Measurements from ENCODE around the gene SUSD1.

SUSD1 gene

DNA sequence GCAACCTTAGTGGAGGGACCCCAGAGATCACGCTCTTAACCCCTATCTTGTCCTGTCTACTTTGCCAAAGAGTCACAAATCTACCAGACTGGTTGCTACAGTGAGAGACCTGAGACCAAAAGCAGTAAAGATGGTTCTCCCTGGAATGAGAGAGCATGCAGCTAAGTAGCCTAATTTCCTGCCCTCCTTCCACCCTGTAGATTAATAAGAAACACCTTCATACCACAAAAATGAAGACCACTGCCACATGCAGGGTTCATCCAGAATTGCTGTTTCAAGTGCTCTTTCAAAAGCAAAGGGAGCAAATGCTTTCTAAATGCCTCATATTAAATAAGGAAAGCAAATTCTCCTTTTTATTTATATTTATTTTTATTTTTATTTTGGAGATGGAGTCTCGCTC, 159.4 kb downstream of the SUSD1 start:
- no peak overlapping the region for H2AFZ ChIP-seq (ENCODE audit: low read depth, low read length)
- no peak overlapping the region for H3K4me3 ChIP-seq (ENCODE audit: low read depth in 1 of 2, low read length in 2 of 2)
- no peaks in the 10 kb centered on the region for H3K79me2 ChIP-seq (ENCODE audit: insufficient read depth, low read length)
- H3K4me2 ChIP-seq (ENCODE audit: insufficient read depth, low read length) = no peak overlapping the region
- no peaks in the 10 kb centered on the region for H3K4me1 ChIP-seq (ENCODE audit: insufficient read depth, low read length)
- H3K27me3 ChIP-seq (ENCODE audit: insufficient read depth, low read length, poor library complexity) = no peaks in the 10 kb centered on the region
- no peak overlapping the region for H3K9ac ChIP-seq (ENCODE audit: low read depth, low read length)
- DNase-seq (no peak), ATAC-seq (ENCODE audit: insufficient read depth, low read depth) (no peak)
- TF ChIP-seq, protein P1, sequence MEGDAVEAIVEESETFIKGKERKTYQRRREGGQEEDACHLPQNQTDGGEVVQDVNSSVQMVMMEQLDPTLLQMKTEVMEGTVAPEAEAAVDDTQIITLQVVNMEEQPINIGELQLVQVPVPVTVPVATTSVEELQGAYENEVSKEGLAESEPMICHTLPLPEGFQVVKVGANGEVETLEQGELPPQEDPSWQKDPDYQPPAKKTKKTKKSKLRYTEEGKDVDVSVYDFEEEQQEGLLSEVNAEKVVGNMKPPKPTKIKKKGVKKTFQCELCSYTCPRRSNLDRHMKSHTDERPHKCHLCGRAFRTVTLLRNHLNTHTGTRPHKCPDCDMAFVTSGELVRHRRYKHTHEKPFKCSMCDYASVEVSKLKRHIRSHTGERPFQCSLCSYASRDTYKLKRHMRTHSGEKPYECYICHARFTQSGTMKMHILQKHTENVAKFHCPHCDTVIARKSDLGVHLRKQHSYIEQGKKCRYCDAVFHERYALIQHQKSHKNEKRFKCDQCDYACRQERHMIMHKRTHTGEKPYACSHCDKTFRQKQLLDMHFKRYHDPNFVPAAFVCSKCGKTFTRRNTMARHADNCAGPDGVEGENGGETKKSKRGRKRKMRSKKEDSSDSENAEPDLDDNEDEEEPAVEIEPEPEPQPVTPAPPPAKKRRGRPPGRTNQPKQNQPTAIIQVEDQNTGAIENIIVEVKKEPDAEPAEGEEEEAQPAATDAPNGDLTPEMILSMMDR (IDR thresholded peaks at IDR 0.05; ENCODE audit: borderline replicate concordance, extremely low read depth, low read length, poor library complexity, severe bottlenecking) = no peak
- no peak for TF ChIP-seq EZH2 (IDR thresholded peaks at IDR 0.05; ENCODE audit: borderline replicate concordance, low read depth, low read length, severe bottlenecking)
- H3K9me3 ChIP-seq (ENCODE audit: insufficient read depth, low read length, severe bottlenecking) = no peaks in the 10 kb centered on the region
- H3K27ac ChIP-seq (ENCODE audit: low read length) = no peak overlapping the region
- no peaks in the 10 kb centered on the region for H4K20me1 ChIP-seq (ENCODE audit: insufficient read depth, low read length)
- no peaks in the 10 kb centered on the region for H3K36me3 ChIP-seq (ENCODE audit: insufficient read depth, low read length)

DNA sequence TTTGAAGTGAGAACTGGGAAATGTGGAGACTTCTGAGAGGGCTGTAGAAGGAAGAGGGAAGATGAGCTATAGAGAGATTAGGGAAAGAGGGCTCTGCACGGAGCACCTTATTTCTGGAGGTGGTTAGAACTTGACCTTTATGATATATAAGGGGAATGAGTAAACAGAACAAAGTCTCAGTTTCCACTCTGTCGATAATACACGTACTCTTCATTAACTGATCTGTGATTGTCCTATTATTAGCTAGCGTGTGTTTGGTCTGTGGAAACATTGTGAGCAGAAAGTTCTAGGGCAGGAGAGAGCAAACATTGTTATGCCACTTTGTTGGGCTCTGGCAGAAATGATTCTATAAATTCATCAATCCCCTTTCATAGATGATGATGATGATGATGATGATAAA, 159.9 kb downstream of the SUSD1 start:
- H3K4me3 ChIP-seq (ENCODE audit: low read depth in 1 of 2, low read length in 2 of 2) = no peak overlapping the region
- H2AFZ ChIP-seq (ENCODE audit: low read depth, low read length) = no peak overlapping the region
- TF ChIP-seq EZH2 (IDR thresholded peaks at IDR 0.05; ENCODE audit: borderline replicate concordance, low read depth, low read length, severe bottlenecking) = no peak
- TF ChIP-seq, protein P1 (IDR thresholded peaks at IDR 0.05; ENCODE audit: borderline replicate concordance, extremely low read depth, low read length, poor library complexity, severe bottlenecking) = no peak
- H3K79me2 ChIP-seq (ENCODE audit: insufficient read depth, low read length) = no peaks in the 10 kb centered on the region
- DNase-seq (no peak), ATAC-seq (ENCODE audit: insufficient read depth, low read depth) (no peak)
- no peaks in the 10 kb centered on the region for H3K36me3 ChIP-seq (ENCODE audit: insufficient read depth, low read length)
- no peaks in the 10 kb centered on the region for H3K27me3 ChIP-seq (ENCODE audit: insufficient read depth, low read length, poor library complexity)
- H3K9ac ChIP-seq (ENCODE audit: low read depth, low read length) = no peak overlapping the region
- H3K4me1 ChIP-seq (ENCODE audit: insufficient read depth, low read length) = no peaks in the 10 kb centered on the region
- no peaks in the 10 kb centered on the region for H3K9me3 ChIP-seq (ENCODE audit: insufficient read depth, low read length, severe bottlenecking)
- no peak overlapping the region for H3K27ac ChIP-seq (ENCODE audit: low read length)
- H4K20me1 ChIP-seq (ENCODE audit: insufficient read depth, low read length) = no peaks in the 10 kb centered on the region
- H3K4me2 ChIP-seq (ENCODE audit: insufficient read depth, low read length) = no peak overlapping the region

DNA sequence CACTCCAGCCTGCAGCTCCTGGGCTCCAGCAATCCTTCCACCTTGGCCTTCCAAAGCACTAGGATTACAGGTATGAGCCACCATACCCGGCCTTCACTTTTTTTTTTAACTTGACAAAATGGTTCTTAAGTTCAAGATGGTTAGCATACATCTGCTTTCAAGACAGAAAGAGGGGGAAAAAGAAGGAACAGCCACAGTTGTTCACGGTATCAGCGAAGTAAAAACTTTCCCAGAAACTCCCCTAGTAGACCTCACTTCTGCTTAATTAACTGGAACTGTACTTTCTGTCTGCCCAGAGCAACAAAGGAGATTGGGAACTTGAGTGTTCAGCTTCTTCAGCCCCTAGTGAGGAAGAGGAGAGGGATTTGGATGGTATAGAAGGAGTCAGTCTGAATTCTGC, 161.8 kb downstream of the SUSD1 start:
- Histone ChIP-seq H4K20me1 (ENCODE audit: insufficient read depth, low read length) (no peaks in the 10 kb centered on the region), H3K4me1 (ENCODE audit: insufficient read depth, low read length) (no peaks in the 10 kb centered on the region), H3K27ac (ENCODE audit: low read length) (no peak overlapping the region), H3K9ac (ENCODE audit: low read depth, low read length) (no peak overlapping the region), H3K36me3 (ENCODE audit: insufficient read depth, low read length) (no peaks in the 10 kb centered on the region), H2AFZ (ENCODE audit: low read depth, low read length) (no peak overlapping the region), H3K79me2 (ENCODE audit: insufficient read depth, low read length) (no peaks in the 10 kb centered on the region), H3K27me3 (ENCODE audit: insufficient read depth, low read length, poor library complexity) (no peaks in the 10 kb centered on the region), H3K4me3 (ENCODE audit: low read depth in 1 of 2, low read length in 2 of 2) (no peak overlapping the region), H3K9me3 (ENCODE audit: insufficient read depth, low read length, severe bottlenecking) (no peaks in the 10 kb centered on the region), H3K4me2 (ENCODE audit: insufficient read depth, low read length) (no peak overlapping the region)
- no peak for ATAC-seq (ENCODE audit: insufficient read depth, low read depth)
- no peak for DNase-seq
- TF ChIP-seq, protein P1 (IDR thresholded peaks at IDR 0.05; ENCODE audit: borderline replicate concordance, extremely low read depth, low read length, poor library complexity, severe bottlenecking) = no peak
- TF ChIP-seq EZH2 (IDR thresholded peaks at IDR 0.05; ENCODE audit: borderline replicate concordance, low read depth, low read length, severe bottlenecking) = no peak

Data from DND-41 (cell line).